ENCODE data around the gene TLCD1. TPM values are rescaled to one million over a fixed set of nuclear protein-coding genes. Genes with fewer than 3 reads are reported as not detected.

The TLCD1 gene
- total and polyA plus RNA-seq, 10 of the 15 experiments (the other 5 are each of a cell fraction or from before 2014, with no cell fraction given): 2.9 to 19.8 (median 7.7) TPM

- WGBS (ENCODE audit: insufficient coverage, insufficient replicate concordance, low lambda C conversion rate, missing lambda C conversion rate): 1% methylated on average over 30 of the region's 30 CpGs
- RAD21 ChIA-PET (ENCODE audit: unreplicated experiment): interaction anchor here (0.8 to 1.7 kb wide), 17 partner anchors 9 to 231 kb away, joined by 3 to 10 read pairs (median 5); partner anchors contain the start of genes DHRS13, FAM222B, PHF12 and PROCA1
- FAIRE-seq (no peak), ATAC-seq (peak; percentile 8), DNase-seq (ENCODE audit: low read depth, low spot score) (no peak)
- Histone ChIP-seq H3K36me3 (ENCODE audit: control insufficient read depth in 2 of 2, insufficient read depth in 2 of 2, low read length in 1 of 2) (peaks cover 12 to 20% of the 10 kb centered on the region in 2 experiments; a peak in 3 of 4 replicates), H3K4me1 (ENCODE audit: control insufficient read depth, insufficient read depth, low read length) (peaks cover 18% of the 10 kb centered on the region), H3K27ac (ENCODE audit: control insufficient read depth, insufficient read depth) (peak overlapping the region; percentile 83), H3K4me2 (ENCODE audit: control insufficient read depth, insufficient read depth) (peak overlapping the region; percentile 88), H3K27me3 (replicated peaks in 1 of 2; ENCODE audit: control insufficient read depth in 2 of 2, insufficient read depth in 2 of 2, low read length in 1 of 2) (no peaks in the 10 kb centered on the region), H3K4me3 (peak overlapping the region; percentile 95), H4K20me1 (ENCODE audit: control insufficient read depth, insufficient read depth) (no peaks in the 10 kb centered on the region), H3K9ac (ENCODE audit: control insufficient read depth, insufficient read depth, low read length) (peak overlapping the region; percentile 92), H3K79me2 (ENCODE audit: control insufficient read depth, insufficient read depth, low read length) (peaks cover 41% of the 10 kb centered on the region), H3K9me3 (replicated peaks; ENCODE audit: control insufficient read depth, insufficient read depth, low read length) (no peaks in the 10 kb centered on the region), H2AFZ (ENCODE audit: control insufficient read depth, low read depth, low read length) (no peak overlapping the region)
- in situ Hi-C loops (cut with MboI): no loop called here
- BruUV-seq (replicated peaks): TSS peak; percentile 86
- SMC1A ChIA-PET (ENCODE audit: uncharacterized antibody, unreplicated experiment): interaction anchor here (0.7 to 2.7 kb wide), 15 partner anchors 8 to 232 kb away, joined by 3 to 15 read pairs (median 4); partner anchors contain the start of genes BLTP2, FAM222B, NEK8 and PHF12
- POLR2A ChIA-PET: interaction anchor here (0.9 to 17.2 kb wide), 21 partner anchors 8 to 231 kb away, joined by 3 to 485 read pairs (median 6); partner anchors contain the start of genes BLTP2, NEK8, PHF12 and PIGS
- CTCF ChIA-PET: interaction anchor here (0.8 to 12.6 kb wide), 12 partner anchors 9 to 397 kb away, joined by 3 to 394 read pairs (median 4); partner anchors contain the start of genes PROCA1, SDF2 and SUPT6H
- intact Hi-C loops (cut with micrococcal nuclease; ENCODE audit: unreplicated experiment): loop anchor here (10.0 kb wide), 1 partner anchor 394 kb away; no protein-coding TSS in a partner anchor
- TF ChIP-seq POLR2AphosphoS5 (IDR thresholded peaks at IDR 0.05; ENCODE audit: low read length) (peak; percentile 85), SREBF1 (IDR thresholded peaks at IDR 0.05; ENCODE audit: low read length) (no peak), SMC3 (IDR thresholded peaks at IDR 0.05; ENCODE audit: borderline replicate concordance, low read length) (no peak), SPI1 (IDR thresholded peaks at IDR 0.05; ENCODE audit: borderline replicate concordance, insufficient read depth, low read depth, low read length) (no peak), RFX5 (IDR thresholded peaks at IDR 0.05; ENCODE audit: low read depth, low read length) (no peak), RCOR1 (conservative IDR thresholded peaks at IDR 0.05; ENCODE audit: low read depth, low read length) (no peak), ATF2 (IDR thresholded peaks at IDR 0.05; ENCODE audit: low read length) (no peak), ESRRA (IDR thresholded peaks at IDR 0.05; ENCODE audit: low read length) (no peak), ZBTB33 (IDR thresholded peaks at IDR 0.05) (no peak), USF1 (IDR thresholded peaks at IDR 0.05; ENCODE audit: borderline replicate concordance, extremely low read length, insufficient read depth, low read depth, low read length) (no peak), SKIL (IDR thresholded peaks at IDR 0.05; ENCODE audit: low read depth, poor library complexity, severe bottlenecking) (no peak), SIX5 (IDR thresholded peaks at IDR 0.05; ENCODE audit: low read depth, low read length, severe bottlenecking) (no peak), SUZ12 (IDR thresholded peaks at IDR 0.05; ENCODE audit: unreplicated experiment) (no peak), HSF1 (IDR thresholded peaks at IDR 0.05; ENCODE audit: low read depth, low read length) (no peak)
These were observed 5.6 kb downstream of the TLCD1 start for GRCh38 chr17:28720247-28720996.

All from GM12878 (cell line).